Measurements from ENCODE around the gene FAM72D.
"Not testable (repeated sequence)": the region's sequence is repeated elsewhere in the genome, so short reads cannot be mapped to it uniquely, and the experiment has no call there.

DNA sequence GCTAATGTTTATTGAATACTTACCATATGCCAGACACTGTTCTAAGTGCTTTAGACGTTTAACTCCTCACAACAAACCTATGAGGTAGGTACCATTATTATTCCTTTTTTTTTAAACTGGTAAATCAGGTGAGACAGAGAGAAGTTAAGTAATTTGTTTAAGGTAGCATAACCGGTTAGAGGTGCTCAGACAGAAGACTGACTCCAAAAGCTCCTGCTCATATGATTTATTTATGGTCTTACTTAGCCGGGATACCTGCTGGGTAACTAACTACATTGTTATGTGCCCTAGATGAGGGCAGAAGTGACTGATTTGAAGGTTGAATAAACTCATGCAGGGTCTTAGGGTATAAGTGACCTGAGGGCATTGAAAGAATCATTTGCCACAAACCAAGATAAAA lies 16.9 kb downstream of the FAM72D start:
- TF ChIP-seq, protein P1, sequence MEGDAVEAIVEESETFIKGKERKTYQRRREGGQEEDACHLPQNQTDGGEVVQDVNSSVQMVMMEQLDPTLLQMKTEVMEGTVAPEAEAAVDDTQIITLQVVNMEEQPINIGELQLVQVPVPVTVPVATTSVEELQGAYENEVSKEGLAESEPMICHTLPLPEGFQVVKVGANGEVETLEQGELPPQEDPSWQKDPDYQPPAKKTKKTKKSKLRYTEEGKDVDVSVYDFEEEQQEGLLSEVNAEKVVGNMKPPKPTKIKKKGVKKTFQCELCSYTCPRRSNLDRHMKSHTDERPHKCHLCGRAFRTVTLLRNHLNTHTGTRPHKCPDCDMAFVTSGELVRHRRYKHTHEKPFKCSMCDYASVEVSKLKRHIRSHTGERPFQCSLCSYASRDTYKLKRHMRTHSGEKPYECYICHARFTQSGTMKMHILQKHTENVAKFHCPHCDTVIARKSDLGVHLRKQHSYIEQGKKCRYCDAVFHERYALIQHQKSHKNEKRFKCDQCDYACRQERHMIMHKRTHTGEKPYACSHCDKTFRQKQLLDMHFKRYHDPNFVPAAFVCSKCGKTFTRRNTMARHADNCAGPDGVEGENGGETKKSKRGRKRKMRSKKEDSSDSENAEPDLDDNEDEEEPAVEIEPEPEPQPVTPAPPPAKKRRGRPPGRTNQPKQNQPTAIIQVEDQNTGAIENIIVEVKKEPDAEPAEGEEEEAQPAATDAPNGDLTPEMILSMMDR (conservative IDR thresholded peaks at IDR 0.05; ENCODE audit: low read depth in 2 of 2), result not testable (repeated sequence)
- TF ChIP-seq EZH2phosphoT487 (IDR thresholded peaks at IDR 0.05; ENCODE audit: unreplicated experiment); EZH2 (IDR thresholded peaks at IDR 0.05; ENCODE audit: low read depth, unreplicated experiment); POLR2AphosphoS5 (IDR thresholded peaks at IDR 0.05; ENCODE audit: low read depth); JUNB (IDR thresholded peaks at IDR 0.05; ENCODE audit: unreplicated experiment); CREB1 (CRISPR knock-in tag; IDR thresholded peaks at IDR 0.05; ENCODE audit: low read depth): not testable (repeated sequence)
- TF ChIP-seq, protein P2, sequence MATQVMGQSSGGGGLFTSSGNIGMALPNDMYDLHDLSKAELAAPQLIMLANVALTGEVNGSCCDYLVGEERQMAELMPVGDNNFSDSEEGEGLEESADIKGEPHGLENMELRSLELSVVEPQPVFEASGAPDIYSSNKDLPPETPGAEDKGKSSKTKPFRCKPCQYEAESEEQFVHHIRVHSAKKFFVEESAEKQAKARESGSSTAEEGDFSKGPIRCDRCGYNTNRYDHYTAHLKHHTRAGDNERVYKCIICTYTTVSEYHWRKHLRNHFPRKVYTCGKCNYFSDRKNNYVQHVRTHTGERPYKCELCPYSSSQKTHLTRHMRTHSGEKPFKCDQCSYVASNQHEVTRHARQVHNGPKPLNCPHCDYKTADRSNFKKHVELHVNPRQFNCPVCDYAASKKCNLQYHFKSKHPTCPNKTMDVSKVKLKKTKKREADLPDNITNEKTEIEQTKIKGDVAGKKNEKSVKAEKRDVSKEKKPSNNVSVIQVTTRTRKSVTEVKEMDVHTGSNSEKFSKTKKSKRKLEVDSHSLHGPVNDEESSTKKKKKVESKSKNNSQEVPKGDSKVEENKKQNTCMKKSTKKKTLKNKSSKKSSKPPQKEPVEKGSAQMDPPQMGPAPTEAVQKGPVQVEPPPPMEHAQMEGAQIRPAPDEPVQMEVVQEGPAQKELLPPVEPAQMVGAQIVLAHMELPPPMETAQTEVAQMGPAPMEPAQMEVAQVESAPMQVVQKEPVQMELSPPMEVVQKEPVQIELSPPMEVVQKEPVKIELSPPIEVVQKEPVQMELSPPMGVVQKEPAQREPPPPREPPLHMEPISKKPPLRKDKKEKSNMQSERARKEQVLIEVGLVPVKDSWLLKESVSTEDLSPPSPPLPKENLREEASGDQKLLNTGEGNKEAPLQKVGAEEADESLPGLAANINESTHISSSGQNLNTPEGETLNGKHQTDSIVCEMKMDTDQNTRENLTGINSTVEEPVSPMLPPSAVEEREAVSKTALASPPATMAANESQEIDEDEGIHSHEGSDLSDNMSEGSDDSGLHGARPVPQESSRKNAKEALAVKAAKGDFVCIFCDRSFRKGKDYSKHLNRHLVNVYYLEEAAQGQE (IDR thresholded peaks at IDR 0.05; ENCODE audit: unreplicated experiment), result not testable (repeated sequence)

Measured in GM23338 (cell line).